ENCODE data around the gene CASP14.
"Not testable (repeated sequence)": the region's sequence is repeated elsewhere in the genome, so short reads cannot be mapped to it uniquely, and the experiment has no call there.

CASP14 gene

DNA sequence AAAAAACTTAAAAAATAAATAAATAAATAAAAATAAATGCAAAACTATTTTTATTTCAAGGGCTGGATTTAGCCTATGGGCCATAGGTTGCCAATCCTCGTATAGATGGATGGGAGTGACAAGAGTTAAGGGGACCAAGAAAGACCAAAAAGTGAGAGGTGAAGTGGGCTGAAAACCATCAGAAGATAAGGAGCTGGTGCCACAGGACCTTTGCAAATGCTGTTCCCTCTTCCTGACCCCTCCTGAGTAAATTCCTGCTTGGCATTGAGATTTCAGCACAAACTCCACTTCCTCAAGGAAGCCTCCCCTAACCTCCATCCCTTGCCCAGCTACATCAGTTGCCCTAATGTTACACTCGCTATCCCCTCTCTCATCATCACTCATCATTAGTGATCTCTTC lies 43.7 kb downstream of the CASP14 start:
- H3K27ac ChIP-seq = no peak overlapping the region
- TF ChIP-seq CTCF (conservative IDR thresholded peaks at IDR 0.05) (no peak), ZFX (IDR thresholded peaks at IDR 0.05) (no peak)

- TF ChIP-seq CTCF (conservative IDR thresholded peaks at IDR 0.05) (no peak), ZFX (IDR thresholded peaks at IDR 0.05) (no peak)
- H3K27ac ChIP-seq = no peak overlapping the region
Measured at GRCh38 chr19:15096223-15096622, 46.9 kb downstream of the CASP14 start.

DNA sequence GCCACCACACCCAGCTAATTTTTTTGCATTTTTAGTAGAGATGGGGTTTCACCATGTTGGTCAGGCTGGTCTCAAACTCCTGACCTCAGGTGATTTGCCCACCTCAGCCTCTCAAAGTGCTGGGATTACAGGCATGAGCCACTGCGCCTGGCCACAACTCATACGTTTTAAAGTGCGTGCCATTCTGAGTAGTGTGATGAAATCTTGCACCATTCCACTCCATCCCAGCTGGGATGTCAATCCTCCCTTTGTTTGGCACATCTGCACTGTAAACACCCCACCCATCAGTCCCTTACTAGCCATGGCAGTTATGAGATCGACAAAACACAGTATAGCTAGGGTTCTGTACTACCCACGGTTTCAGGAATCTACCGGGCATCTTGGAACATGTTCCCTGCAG lies 48.7 kb downstream of the CASP14 start:
- H3K27ac ChIP-seq = not testable (repeated sequence)

DNA sequence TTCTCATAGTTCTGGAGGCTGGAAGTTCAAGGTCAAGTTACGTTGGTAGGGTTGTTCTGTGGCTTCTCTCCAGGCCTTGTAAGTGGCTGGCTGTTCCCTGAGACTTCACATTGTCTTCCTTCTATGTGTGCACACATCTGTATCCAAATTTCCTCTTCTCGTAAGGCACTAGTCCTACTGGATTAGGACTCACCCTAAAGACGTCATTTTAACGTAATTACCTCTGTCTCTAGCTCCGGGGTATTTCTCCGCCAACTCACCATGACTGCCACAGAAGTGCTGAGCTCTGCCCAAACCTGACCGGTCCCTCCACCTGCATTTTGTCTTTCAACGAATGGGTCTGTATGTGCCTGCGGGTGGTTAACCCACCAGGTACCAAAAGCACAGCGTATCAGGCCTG lies 49.2 kb downstream of the CASP14 start:
- TF ChIP-seq CTCF (conservative IDR thresholded peaks at IDR 0.05) (no peak), ZFX (IDR thresholded peaks at IDR 0.05) (no peak)
- no peak overlapping the region for H3K27ac ChIP-seq

GRCh38 chr19:15099017-15099582 lies 49.8 kb downstream of the CASP14 start:
- H3K27ac ChIP-seq = no peak overlapping the region
- TF ChIP-seq CTCF (conservative IDR thresholded peaks at IDR 0.05) (no peak), ZFX (IDR thresholded peaks at IDR 0.05) (no peak)

DNA sequence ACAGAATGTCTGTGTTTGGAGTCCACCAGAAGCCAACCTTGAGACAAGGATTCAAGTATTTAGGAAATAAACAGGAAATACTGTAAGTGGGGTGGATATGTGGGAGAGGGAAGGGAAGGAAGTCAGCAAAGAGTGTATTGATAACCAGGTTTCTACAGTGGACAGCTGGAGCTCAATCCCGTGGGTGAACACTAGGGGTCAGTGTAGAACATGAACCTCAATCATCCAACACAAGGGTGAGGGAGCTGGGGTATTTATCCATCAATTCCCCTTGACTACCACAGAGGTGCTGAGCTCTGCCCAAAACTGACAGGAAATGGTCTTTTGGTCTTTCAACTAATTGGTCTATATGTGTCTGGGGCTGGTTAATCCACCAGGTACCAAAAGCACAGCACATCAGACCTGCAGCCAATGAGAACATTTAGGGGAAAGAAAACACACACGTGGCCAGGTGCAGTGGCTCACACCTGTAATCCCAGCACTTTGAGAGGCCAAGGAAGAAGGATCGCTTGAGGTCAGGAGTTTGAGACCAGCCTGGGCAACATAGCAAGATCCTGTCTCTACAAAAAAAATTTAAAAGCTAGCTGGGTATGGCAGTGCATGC lies 52.3 kb downstream of the CASP14 start:
- H3K27ac ChIP-seq = no peak overlapping the region
- TF ChIP-seq ZFX (IDR thresholded peaks at IDR 0.05) (no peak), CTCF (conservative IDR thresholded peaks at IDR 0.05) (peak; percentile 90)

- no peak overlapping the region for H3K27ac ChIP-seq
- TF ChIP-seq CTCF (conservative IDR thresholded peaks at IDR 0.05) = no peak
- no peak for TF ChIP-seq ZFX (IDR thresholded peaks at IDR 0.05)
Measured at GRCh38 chr19:15104003-15104402, 54.7 kb downstream of the CASP14 start.

DNA sequence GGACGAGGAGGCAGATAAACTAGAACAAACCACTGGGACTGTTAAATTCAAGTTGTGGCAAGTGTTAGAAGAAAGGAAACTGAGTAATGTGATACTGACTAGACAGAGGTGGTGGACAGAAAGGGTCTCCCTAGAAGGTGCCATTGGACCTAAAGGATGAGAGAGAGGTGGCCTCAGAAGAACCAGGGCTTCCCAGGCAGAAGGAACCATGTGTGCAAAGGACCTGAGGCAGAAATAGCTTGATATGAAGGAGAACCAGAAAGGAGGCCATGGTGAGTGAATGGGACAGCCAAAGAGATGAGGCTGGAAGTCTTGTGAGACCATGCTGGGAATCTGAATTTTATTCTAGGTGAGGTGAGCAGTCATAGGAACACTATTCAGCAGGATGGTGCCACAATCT lies 55.1 kb downstream of the CASP14 start:
- TF ChIP-seq CTCF (conservative IDR thresholded peaks at IDR 0.05) = no peak
- H3K27ac ChIP-seq = no peak overlapping the region

Data from C4-2B (cell line).